H9 (cell line): ENCODE data around the gene NDUFAF4. TPM values are rescaled to one million over a fixed set of nuclear protein-coding genes. Genes with fewer than 3 reads are reported as not detected.

Experiments
- DNase-seq: peaks from one replicate; pipeline ENCODE4 v3.0.0-alpha.2; 2017
- H2AFZ ChIP-seq: one replicate; pipeline ENCODE4 v1.6.1; 2013; ENCODE audit warnings: mild to moderate bottlenecking, low read length, control low read depth, moderate library complexity
- H2AK5ac ChIP-seq: 2 replicates; pipeline ENCODE4 v1.6.1; 2013; ENCODE audit warnings: low read length, control low read depth, mixed read lengths; ENCODE audit not compliant: insufficient read length
- H2BK120ac ChIP-seq: one replicate; pipeline ENCODE4 v1.6.1; 2013; ENCODE audit warnings: low read depth, mild to moderate bottlenecking, low read length, control low read depth, inconsistent platforms; ENCODE audit not compliant: poor library complexity, severe bottlenecking
- H2BK12ac ChIP-seq: 2 replicates; pipeline ENCODE4 v1.6.1; 2013; ENCODE audit warnings: low read length, control low read depth, mixed read lengths, low read depth; ENCODE audit not compliant: insufficient read length
- H2BK15ac ChIP-seq: 2 replicates; pipeline ENCODE4 v1.6.1; 2013; ENCODE audit warnings: low read depth, low read length, control low read depth
- H2BK20ac ChIP-seq: one replicate; pipeline ENCODE4 v1.6.1; 2013; ENCODE audit warnings: low read depth, mild to moderate bottlenecking, low read length, control low read depth, inconsistent platforms; ENCODE audit not compliant: poor library complexity, severe bottlenecking
- H2BK5ac ChIP-seq: 2 replicates; pipeline ENCODE4 v1.6.1; 2013; ENCODE audit warnings: low read length, control low read depth, mixed read lengths; ENCODE audit not compliant: insufficient read length
- H3K14ac ChIP-seq: 2 replicates; pipeline ENCODE4 v1.6.1; 2013; ENCODE audit warnings: low read length, control low read depth; ENCODE audit not compliant: insufficient read depth
- H3K18ac ChIP-seq: 2 replicates; pipeline ENCODE4 v1.6.1; 2013; ENCODE audit warnings: low read depth, mild to moderate bottlenecking, mixed read lengths, low read length, control low read depth; ENCODE audit not compliant: insufficient read length
- H3K23ac ChIP-seq: 2 replicates; pipeline ENCODE4 v1.6.1; 2013; ENCODE audit warnings: low read length, control low read depth, mixed read lengths, low read depth; ENCODE audit not compliant: insufficient read length
- H3K23me2 ChIP-seq: 2 replicates; pipeline ENCODE4 v1.6.1; 2013; ENCODE audit warnings: low read depth, mild to moderate bottlenecking, mixed read lengths, low read length, control low read depth; ENCODE audit not compliant: insufficient read length, poor library complexity, severe bottlenecking
- H3K27ac ChIP-seq: 2 replicates; pipeline ENCODE4 v1.5.1; 2013; ENCODE audit warnings: low read length, control low read depth, mixed read lengths, low read depth; ENCODE audit not compliant: insufficient read length
- H3K27me3 ChIP-seq: 2 replicates; pipeline ENCODE4 v1.6.1; 2013; ENCODE audit warnings: low read length, control low read depth, inconsistent platforms; ENCODE audit not compliant: insufficient read depth
- H3K4ac ChIP-seq: 2 replicates; pipeline ENCODE4 v1.6.1; 2013; ENCODE audit warnings: low read depth, mild to moderate bottlenecking, control low read depth, inconsistent platforms, low read length, moderate library complexity
- H3K4me1 ChIP-seq: 2 replicates; pipeline ENCODE4 v1.6.1; 2013; ENCODE audit warnings: low read length, control low read depth, inconsistent platforms; ENCODE audit not compliant: insufficient read depth
- H3K4me2 ChIP-seq: 2 replicates; pipeline ENCODE4 v1.6.1; 2013; ENCODE audit warnings: low read length, control low read depth, mixed read lengths; ENCODE audit not compliant: insufficient read length, insufficient read depth
- H3K56ac ChIP-seq: 2 replicates; pipeline ENCODE4 v1.6.1; 2013; ENCODE audit warnings: low read depth, mild to moderate bottlenecking, mixed read lengths, low read length, control low read depth; ENCODE audit not compliant: insufficient read length
- H3K79me1 ChIP-seq: 2 replicates; pipeline ENCODE4 v1.6.1; 2013; ENCODE audit warnings: low read depth, mild to moderate bottlenecking, moderate library complexity, low read length, control low read depth, inconsistent platforms; ENCODE audit not compliant: insufficient read depth, poor library complexity, severe bottlenecking
- H3K79me2 ChIP-seq: 2 replicates; pipeline ENCODE4 v1.6.1; 2013; ENCODE audit warnings: low read length, control low read depth, inconsistent platforms; ENCODE audit not compliant: insufficient read depth
- H3K9ac ChIP-seq: 2 replicates; pipeline ENCODE4 v1.6.1; 2013; ENCODE audit warnings: low read length, control low read depth, mixed read lengths; ENCODE audit not compliant: insufficient read length; ENCODE audit errors: extremely low read depth
- H3K9me3 ChIP-seq: one replicate; pipeline ENCODE4 v1.6.1; 2013; ENCODE audit warnings: low read depth, low read length, inconsistent platforms; ENCODE audit not compliant: control insufficient read depth
- H3T11ph ChIP-seq: one replicate; pipeline ENCODE4 v1.6.1; 2013; ENCODE audit warnings: mild to moderate bottlenecking, low read length, control low read depth, inconsistent platforms
- H4K20me1 ChIP-seq: one replicate; pipeline ENCODE4 v1.6.1; 2013; ENCODE audit not compliant: control insufficient read depth, insufficient read length, insufficient read depth
- H4K5ac ChIP-seq: 2 replicates; pipeline ENCODE4 v1.6.1; 2013; ENCODE audit warnings: low read depth, mild to moderate bottlenecking, mixed read lengths, low read length, control low read depth; ENCODE audit not compliant: insufficient read length
- H4K8ac ChIP-seq: replicated peaks from 2 replicates; pipeline ENCODE4 v1.6.1; 2013; ENCODE audit warnings: low read length, control low read depth, mixed read lengths, low read depth; ENCODE audit not compliant: insufficient read length
- H4K91ac ChIP-seq: 2 replicates; pipeline ENCODE4 v1.6.1; 2013; ENCODE audit warnings: low read depth, mild to moderate bottlenecking, moderate library complexity, mixed read lengths, low read length, control low read depth; ENCODE audit not compliant: insufficient read length
- H3K27ac Mint-ChIP-seq, 3 experiments: 2 replicates in 2 of 3; 3 replicates in 1 of 3; pipeline ENCODE4 v1.8.0; 2020 to 2021; ENCODE audit warnings: mixed read lengths in 3 of 3, mild to moderate bottlenecking in 1 of 3, moderate library complexity in 1 of 3
- H3K27me3 Mint-ChIP-seq: 2 replicates; pipeline ENCODE4 v1.8.0; 2021; ENCODE audit warnings: low read depth, mild to moderate bottlenecking, moderate library complexity, mixed read lengths
- H3K36me3 Mint-ChIP-seq, 3 experiments: 2 replicates in 2 of 3; 3 replicates in 1 of 3; pipeline ENCODE4 v1.8.0; 2020 to 2021; ENCODE audit warnings: low read depth in 3 of 3, mixed read lengths in 3 of 3; ENCODE audit not compliant: insufficient read depth in 1 of 3
- H3K4me1 Mint-ChIP-seq, 2 experiments: 2 replicates each; pipeline ENCODE4 v1.8.0; 2020; ENCODE audit warnings: mixed read lengths in 2 of 2
- H3K4me3 Mint-ChIP-seq, 2 experiments: 2 replicates in 1 of 2; 3 replicates in 1 of 2; pipeline ENCODE4 v1.8.0; 2020 to 2021; ENCODE audit warnings: mild to moderate bottlenecking in 2 of 2, mixed read lengths in 2 of 2, moderate library complexity in 1 of 2
- H3K9me3 Mint-ChIP-seq, 2 experiments: 2 replicates in 1 of 2; 3 replicates in 1 of 2; pipeline ENCODE4 v1.8.0; 2020; ENCODE audit warnings: mild to moderate bottlenecking in 2 of 2, mixed read lengths in 2 of 2, moderate library complexity in 1 of 2
- WGBS: extraction: QIAGEN DNeasy Blood & Tissue Kit; methylation state at CpG from one replicate; pipeline ENCODE4 v1.1.7; 2013; ENCODE audit warnings: missing lambda C conversion rate, low lambda C conversion rate, mixed read lengths; ENCODE audit not compliant: insufficient read length; ENCODE audit errors: extremely low coverage; 5-methylcytosine and 5-hydroxymethylcytosine counted together
- total RNA-seq: library from RNA; stranded (reverse); gene quantifications from 2 replicates; pipeline ENCODE4 v1.2.1, GENCODE V29; 2021
- TF ChIP-seq, protein P1 (sequence below): fragments of 200-600 bp; sonication (generic); conservative IDR thresholded peaks from 3 replicates; pipeline ENCODE4 v1.8.0; 2021; ENCODE audit warnings: antibody characterized with exemption, mild to moderate bottlenecking

NDUFAF4 gene
- total RNA-seq, 1 experiment from 2014 or later, result 86.6 TPM

DNA sequence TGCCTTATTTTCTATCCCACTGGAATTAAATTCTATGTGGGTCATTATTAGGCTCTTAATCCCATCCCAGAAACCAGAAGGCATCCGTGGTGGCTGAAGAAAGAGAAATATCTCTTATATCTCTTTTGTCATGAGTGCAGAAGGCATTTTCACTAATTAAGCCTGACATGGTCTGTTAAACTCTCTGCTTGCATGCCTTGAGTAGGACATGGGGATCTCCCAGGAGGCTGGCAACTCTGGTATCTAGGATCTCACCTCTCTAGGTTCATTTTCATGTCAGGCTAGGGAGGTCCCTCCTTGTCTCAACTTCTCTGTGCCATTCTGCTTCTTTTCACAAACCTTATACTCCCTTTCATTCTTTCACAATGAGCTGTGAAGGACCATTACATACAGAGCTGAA, 35.1 kb downstream of the NDUFAF4 start:
- no peak overlapping the region for H3K14ac ChIP-seq
- no peak overlapping the region for H2BK120ac ChIP-seq
- no peak overlapping the region for H4K91ac ChIP-seq
- H2BK12ac ChIP-seq, result no peak overlapping the region
- H3K9ac ChIP-seq, result no peak overlapping the region
- H3K79me2 ChIP-seq, result no peaks in the 10 kb centered on the region
- H3K4me1 ChIP-seq, result no peaks in the 10 kb centered on the region
- Mint-ChIP-seq H3K36me3 (peaks cover 5 to 17% (median 16%) of the 10 kb centered on the region in 3 experiments; a peak in 5 of 7 replicates), H3K4me1 (peaks cover 2 to 6% of the 10 kb centered on the region in 2 experiments; a peak in 1 of 4 replicates), H3K27me3 (no peaks in the 10 kb centered on the region), H3K9me3 (peaks cover 14 to 19% of the 10 kb centered on the region in 2 experiments), H3K27ac (no peak overlapping the region), H3K4me3 (no peak overlapping the region)
- TF ChIP-seq, protein P1, sequence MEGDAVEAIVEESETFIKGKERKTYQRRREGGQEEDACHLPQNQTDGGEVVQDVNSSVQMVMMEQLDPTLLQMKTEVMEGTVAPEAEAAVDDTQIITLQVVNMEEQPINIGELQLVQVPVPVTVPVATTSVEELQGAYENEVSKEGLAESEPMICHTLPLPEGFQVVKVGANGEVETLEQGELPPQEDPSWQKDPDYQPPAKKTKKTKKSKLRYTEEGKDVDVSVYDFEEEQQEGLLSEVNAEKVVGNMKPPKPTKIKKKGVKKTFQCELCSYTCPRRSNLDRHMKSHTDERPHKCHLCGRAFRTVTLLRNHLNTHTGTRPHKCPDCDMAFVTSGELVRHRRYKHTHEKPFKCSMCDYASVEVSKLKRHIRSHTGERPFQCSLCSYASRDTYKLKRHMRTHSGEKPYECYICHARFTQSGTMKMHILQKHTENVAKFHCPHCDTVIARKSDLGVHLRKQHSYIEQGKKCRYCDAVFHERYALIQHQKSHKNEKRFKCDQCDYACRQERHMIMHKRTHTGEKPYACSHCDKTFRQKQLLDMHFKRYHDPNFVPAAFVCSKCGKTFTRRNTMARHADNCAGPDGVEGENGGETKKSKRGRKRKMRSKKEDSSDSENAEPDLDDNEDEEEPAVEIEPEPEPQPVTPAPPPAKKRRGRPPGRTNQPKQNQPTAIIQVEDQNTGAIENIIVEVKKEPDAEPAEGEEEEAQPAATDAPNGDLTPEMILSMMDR, result no peak
- no peaks in the 10 kb centered on the region for H4K20me1 ChIP-seq
- no peaks in the 10 kb centered on the region for H3K23me2 ChIP-seq
- no peak overlapping the region for H3K4ac ChIP-seq
- WGBS, result no CpG with 5 or more reads among the region's 1 CpG
- H3T11ph ChIP-seq, result no peak overlapping the region
- no peak overlapping the region for H3K56ac ChIP-seq
- H3K27me3 ChIP-seq, result no peaks in the 10 kb centered on the region
- no peak overlapping the region for H2BK20ac ChIP-seq
- H2BK5ac ChIP-seq, result no peak overlapping the region
- H3K18ac ChIP-seq, result no peak overlapping the region
- H2AK5ac ChIP-seq, result no peak overlapping the region
- H3K79me1 ChIP-seq, result no peaks in the 10 kb centered on the region
- no peak overlapping the region for H2AFZ ChIP-seq
- no peak overlapping the region for H3K27ac ChIP-seq
- H3K23ac ChIP-seq, result no peak overlapping the region
- no peak overlapping the region for H4K5ac ChIP-seq
- no peak overlapping the region for H4K8ac ChIP-seq
- H3K4me2 ChIP-seq, result no peak overlapping the region
- no peak overlapping the region for H2BK15ac ChIP-seq
- DNase-seq, result no peak
- H3K9me3 ChIP-seq, result no peaks in the 10 kb centered on the region
